Measurements from ENCODE around the gene MALT1.

MALT1 gene

GRCh38 chr18:58674159-58674558, 2.9 kb downstream of the MALT1 start:
- DNase-seq (ENCODE audit: low read depth) = no peak
- TF ChIP-seq CTCF (conservative IDR thresholded peaks at IDR 0.05; ENCODE audit: low read length) = no peak
- no peak overlapping the region for H3K4me3 ChIP-seq (ENCODE audit: low read length)

- peak; percentile 18 for DNase-seq (ENCODE audit: low read depth)
Observed at GRCh38 chr18:58674863-58675472, 3.7 kb downstream of the MALT1 start.

GRCh38 chr18:58676270-58676669, 5.0 kb downstream of the MALT1 start:
- no peak for DNase-seq (ENCODE audit: low read depth)
- no peak for TF ChIP-seq CTCF (conservative IDR thresholded peaks at IDR 0.05; ENCODE audit: low read length)
- H3K4me3 ChIP-seq (ENCODE audit: low read length) = no peak overlapping the region

More at GRCh38 chr18:58674863-58675472, 3.7 kb downstream of the MALT1 start:
- H3K4me3 ChIP-seq (ENCODE audit: low read length) = no peak overlapping the region
- no peak for TF ChIP-seq CTCF (conservative IDR thresholded peaks at IDR 0.05; ENCODE audit: low read length)

- H3K4me3 ChIP-seq (ENCODE audit: low read length) = no peak overlapping the region
- peak; percentile 75 for DNase-seq (ENCODE audit: low read depth)
- TF ChIP-seq CTCF (conservative IDR thresholded peaks at IDR 0.05; ENCODE audit: low read length) = no peak
Observed at GRCh38 chr18:58682429-58683069, 11.3 kb downstream of the MALT1 start.

GRCh38 chr18:58687871-58688308, 16.6 kb downstream of the MALT1 start:
- no peak overlapping the region for H3K4me3 ChIP-seq (ENCODE audit: low read length)
- no peak for DNase-seq (ENCODE audit: low read depth)
- TF ChIP-seq CTCF (conservative IDR thresholded peaks at IDR 0.05; ENCODE audit: low read length) = no peak

GRCh38 chr18:58690259-58690658, 19.0 kb downstream of the MALT1 start:
- no peak for TF ChIP-seq CTCF (conservative IDR thresholded peaks at IDR 0.05; ENCODE audit: low read length)
- DNase-seq (ENCODE audit: low read depth) = no peak
- no peak overlapping the region for H3K4me3 ChIP-seq (ENCODE audit: low read length)

GRCh38 chr18:58691256-58691655, 20.0 kb downstream of the MALT1 start:
- peak; percentile 27 for DNase-seq (ENCODE audit: low read depth)
- no peak for TF ChIP-seq CTCF (conservative IDR thresholded peaks at IDR 0.05; ENCODE audit: low read length)

More at GRCh38 chr18:58691256-58691655, 20.0 kb downstream of the MALT1 start:
- no peak overlapping the region for H3K4me3 ChIP-seq (ENCODE audit: low read length)

Data from AG10803 (cell line).